ENCODE results near the gene NAB1.

The NAB1 gene

GRCh38 chr2:190637903-190638618 is 10.8 kb upstream of the NAB1 start:
- DNase-seq = no peak

- no peak for DNase-seq
Observed at GRCh38 chr2:190640117-190640516, 8.8 kb upstream of the NAB1 start.

DNA sequence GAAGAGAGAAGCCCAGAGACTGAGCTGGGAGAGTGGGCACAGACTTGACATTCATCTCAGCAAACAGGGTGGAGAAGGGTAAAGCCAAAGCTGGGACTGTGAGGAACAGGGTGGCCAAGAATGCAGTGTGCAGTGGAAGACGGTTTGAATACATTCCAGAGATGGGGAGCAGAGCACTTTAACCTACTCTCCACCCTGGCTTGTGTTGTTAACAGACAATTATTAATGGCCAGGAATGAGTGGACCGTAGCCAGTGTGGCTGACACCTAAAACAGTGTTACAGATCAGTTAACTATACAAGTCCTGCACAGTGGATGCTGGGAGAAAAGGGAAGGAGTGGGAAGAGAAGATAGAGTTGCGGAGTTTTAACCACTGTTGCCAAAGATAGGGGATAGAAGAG is 7.4 kb upstream of the NAB1 start:
- no peak for DNase-seq

- no peak for DNase-seq
Observed at GRCh38 chr2:190646780-190647522, 1.9 kb upstream of the NAB1 start.

DNA sequence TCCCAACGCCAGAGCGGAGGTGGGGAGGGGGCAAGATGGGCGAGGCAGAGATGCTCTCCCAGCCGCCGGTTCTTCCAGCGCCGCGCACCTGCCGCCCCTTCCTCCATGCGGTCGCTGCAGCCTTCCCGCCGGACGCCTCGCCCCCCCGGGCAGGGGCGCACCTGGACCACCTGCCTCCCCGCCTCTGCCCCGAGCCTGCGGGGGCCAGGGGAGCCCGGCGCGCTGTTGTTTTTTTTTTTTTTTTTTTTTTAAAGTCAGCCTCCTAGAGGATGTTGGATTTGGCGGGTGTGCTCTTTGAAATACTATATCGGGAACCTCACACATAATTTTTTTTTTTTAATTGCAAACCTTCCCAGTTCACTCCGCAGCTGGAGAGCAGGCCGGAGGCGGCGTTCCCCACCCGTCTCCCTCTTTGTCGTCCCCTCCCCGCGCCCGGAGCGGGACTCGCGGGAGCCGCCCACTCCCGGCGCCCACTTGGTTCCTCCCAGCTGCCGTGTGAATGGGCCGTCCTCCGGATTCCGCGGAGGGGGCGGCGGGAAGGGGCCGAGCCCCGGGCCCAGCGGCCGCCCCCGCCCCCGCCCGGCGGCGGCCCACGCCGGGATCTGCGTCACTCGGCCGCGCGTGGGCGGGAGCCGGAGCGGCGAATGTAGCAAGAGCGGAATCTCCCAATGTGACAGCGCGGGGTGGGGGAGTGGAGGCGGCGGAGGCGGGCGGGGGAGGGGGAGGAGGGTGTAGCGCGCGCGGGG is 421 bp upstream of the NAB1 start:
- DNase-seq = peak; percentile 46

DNA sequence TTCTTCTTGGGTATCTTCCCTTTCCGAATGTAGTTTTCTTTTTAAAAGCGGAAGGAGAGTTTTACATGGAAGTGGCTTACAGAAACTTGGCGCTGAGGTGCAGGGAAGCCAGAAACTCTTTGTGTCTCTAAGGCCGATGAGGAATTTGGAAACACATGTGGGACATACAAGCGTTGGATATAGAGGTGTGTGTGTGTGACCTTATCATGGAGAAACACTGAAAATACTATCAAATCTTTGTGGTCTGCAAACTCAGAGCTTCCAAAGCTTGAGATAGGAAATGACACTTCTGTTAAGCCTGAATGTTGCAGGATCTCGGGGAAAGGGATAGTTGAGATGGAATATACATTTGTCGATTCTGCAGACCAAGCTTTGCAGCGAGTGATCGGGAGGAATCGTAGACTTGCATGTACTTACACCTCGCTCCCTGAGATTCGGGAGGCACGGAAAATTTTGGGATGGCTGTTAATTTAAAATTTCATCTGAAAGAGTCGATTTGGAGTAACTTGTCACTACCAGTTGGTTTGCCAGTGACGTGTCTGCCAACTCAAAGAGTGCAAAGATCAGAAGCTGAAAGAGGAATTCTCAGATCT is 1.0 kb downstream of the NAB1 start:
- DNase-seq = peak; percentile 19

DNA sequence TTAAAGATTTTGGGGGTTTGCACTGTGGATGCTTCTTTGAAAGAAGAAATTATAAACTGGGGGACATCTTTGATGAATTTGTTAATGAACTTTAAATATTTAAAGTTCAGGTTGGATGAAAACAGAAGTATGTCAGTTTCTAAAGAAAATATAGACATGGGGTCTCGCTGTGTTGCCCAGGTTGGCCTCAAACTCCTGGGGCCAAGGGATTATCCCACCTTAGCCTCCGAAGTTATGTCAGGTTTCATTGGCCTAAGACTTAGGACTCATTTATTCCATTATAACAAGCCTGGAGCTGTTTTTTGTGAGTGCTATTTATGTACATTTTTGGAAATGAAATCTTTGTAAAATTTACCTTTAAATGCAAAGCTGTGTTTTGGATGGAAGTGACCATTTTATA is 2.5 kb downstream of the NAB1 start:
- no peak for DNase-seq

DNA sequence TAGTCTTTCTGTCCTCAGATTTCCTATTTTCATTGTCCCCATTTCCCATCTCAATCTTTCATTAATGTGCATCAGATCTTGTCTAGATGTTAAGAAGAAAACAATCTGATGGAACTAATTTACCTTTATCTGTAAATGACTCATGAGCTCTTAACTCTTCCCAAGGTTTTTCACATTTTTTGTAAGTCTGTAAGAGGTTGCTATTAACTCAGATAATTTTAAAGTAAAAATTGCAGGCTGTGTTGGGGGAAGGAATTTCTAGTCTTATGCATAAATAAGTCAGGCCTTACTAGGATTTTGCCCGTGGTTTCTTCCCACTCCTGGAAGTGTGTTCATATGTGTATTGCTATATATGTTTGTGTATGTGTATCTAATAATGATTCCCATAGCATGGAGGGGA is 4.3 kb downstream of the NAB1 start:
- DNase-seq = no peak

DNA sequence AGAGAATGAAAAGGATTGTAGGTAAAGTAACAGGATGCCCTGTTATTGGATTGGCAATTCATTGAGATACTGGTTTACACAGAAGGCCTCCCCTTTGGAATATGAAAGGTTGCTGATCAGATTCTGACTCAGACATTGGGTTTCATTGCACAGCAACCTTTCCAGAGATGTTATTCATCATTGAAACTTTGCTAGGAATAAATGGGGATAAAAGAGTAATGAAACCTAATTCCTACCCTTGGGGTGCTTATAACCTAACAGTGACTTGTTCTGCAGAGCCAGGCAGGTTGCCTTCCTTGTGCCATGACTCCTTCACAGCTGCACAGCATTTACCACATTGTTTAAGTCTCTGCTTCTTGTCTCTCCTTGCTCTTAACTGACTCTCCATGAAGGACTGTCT is 5.0 kb downstream of the NAB1 start:
- no peak for DNase-seq

DNA sequence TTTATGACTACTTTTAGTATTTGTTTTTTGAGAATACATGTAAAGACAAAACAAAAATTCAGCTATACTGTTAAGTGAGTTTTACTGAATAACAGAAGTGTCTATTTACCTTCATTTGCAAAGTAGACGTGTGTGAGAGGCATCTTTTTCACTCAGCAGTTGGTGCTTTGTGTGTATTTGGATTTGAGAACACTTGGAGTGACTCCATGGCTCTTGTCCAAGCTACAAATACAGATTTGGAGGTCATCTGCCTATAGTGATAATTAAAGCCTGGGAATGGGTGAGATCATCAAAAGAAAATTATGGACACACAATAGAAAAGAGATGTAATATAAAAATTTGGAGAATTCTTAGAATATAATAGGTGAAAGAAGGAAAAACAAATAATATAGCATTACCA is 6.2 kb downstream of the NAB1 start:
- DNase-seq = no peak

- no peak for DNase-seq
Observed at GRCh38 chr2:190655570-190655969, 6.7 kb downstream of the NAB1 start.

DNA sequence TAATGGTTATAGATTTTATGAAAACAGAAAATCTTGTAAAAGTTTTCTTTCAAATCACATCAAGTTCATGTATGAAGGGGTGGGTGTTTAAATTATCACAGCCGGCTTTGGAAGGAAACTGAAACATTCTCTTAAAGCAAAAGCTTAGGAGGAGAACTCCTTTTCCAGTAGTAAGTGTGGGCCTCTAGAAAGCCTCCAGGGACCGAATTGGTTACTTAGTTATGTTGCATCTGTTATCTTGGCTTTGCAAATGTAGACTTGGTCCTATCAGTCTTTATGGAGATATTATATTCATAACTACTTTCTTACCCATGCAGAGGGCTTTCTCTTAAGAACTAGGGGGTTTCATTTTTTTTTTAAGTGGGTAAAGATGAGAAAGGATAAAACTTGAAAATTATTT is 7.4 kb downstream of the NAB1 start:
- DNase-seq = no peak

- DNase-seq = no peak
Observed at GRCh38 chr2:190657474-190658255, 8.8 kb downstream of the NAB1 start.

DNA sequence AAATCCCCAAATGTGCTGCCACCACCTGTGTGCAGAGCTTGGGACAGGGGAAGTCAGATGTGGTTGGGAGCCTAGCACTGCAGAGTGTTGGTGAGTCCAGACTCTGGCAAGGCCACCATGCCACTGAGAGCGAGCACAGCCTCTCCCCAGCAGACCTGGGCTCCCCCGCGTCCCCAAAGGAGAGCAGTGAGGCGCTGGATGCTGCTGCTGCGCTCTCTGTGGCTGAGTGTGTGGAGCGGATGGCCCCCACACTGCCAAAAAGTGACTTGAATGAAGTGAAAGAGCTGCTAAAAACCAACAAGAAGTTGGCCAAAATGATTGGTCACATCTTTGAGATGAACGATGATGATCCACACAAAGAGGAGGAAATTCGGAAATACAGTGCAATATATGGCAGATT is 10.7 kb downstream of the NAB1 start:
- DNase-seq = no peak

DNA sequence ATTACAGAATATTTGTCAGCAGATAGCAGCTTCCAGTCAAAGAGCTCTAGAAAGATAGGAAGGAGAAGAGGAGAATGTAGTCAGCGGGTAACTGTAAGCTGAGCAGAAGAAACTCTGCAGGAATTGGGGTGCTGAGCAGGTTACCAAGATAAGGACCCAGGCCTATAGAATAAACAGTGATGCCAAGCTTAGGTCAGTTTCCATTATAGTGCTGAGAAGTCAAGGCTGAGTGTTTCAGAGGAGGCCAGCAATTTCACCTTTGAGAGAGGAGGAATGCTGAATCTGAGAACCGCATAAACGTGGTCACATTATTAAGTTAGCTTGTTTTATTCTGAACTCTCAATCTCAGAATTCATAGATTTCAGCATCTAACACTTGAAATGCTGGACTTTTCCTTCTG is 13.9 kb downstream of the NAB1 start:
- no peak for DNase-seq

DNA sequence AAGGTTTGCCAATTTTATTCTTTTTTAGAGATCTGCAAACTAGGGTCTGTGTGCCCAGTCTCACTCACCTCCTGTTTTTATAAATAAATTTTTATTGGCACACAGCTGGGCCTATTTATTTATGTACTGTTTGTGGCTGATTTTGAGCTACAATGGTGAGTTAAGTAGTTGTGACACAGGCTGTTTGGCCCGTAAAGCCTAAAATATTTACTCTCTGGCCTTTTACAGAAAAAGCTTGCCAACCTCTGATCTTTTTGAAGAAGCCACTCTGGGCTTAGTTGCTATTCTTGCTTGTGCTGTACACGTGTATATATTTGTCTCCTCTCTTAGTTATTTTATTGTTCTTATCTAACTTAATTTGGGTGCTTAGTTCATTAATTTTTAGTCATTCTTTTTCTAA is 14.5 kb downstream of the NAB1 start:
- no peak for DNase-seq

GRCh38 chr2:190663839-190664238 is 15.0 kb downstream of the NAB1 start:
- DNase-seq = no peak

GRCh38 chr2:190664240-190664639 is 15.4 kb downstream of the NAB1 start:
- no peak for DNase-seq

GRCh38 chr2:190666895-190667294 is 18.0 kb downstream of the NAB1 start:
- DNase-seq = no peak

GRCh38 chr2:190668892-190669291 is 20.0 kb downstream of the NAB1 start:
- no peak for DNase-seq

GRCh38 chr2:190670182-190670946 is 21.5 kb downstream of the NAB1 start:
- DNase-seq = no peak
